HG03378 (cell line): ENCODE measurements around the gene TMEM91.

Experiments used
- ATAC-seq: cut with Tn5 transposase; IDR thresholded peaks from one replicate; pipeline ENCODE4 v1.9.1; 2021; ENCODE audit warnings: mild to moderate bottlenecking, moderate library complexity; ENCODE audit not compliant: unreplicated experiment

Gene TMEM91

DNA sequence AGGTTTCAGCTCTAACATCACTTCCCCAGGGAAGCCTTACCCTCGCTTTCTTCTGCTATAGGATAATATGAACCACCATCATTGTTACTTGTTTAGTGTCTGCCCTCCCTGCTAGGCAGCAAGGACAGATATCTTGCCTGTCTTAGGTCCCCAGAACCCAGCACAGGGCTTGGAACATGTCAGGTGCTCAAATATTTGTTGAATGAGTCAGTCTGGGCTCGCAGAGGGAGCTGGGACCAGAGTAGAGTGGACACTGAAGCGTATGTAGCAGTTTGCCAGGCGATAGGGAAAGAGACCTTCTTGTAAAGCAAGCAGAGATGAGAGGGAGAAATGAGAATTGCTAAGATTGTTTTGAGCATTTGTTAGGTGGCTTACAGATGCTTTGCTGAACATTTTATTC, 33.0 kb downstream of the TMEM91 start:
- ATAC-seq, result no peak

DNA sequence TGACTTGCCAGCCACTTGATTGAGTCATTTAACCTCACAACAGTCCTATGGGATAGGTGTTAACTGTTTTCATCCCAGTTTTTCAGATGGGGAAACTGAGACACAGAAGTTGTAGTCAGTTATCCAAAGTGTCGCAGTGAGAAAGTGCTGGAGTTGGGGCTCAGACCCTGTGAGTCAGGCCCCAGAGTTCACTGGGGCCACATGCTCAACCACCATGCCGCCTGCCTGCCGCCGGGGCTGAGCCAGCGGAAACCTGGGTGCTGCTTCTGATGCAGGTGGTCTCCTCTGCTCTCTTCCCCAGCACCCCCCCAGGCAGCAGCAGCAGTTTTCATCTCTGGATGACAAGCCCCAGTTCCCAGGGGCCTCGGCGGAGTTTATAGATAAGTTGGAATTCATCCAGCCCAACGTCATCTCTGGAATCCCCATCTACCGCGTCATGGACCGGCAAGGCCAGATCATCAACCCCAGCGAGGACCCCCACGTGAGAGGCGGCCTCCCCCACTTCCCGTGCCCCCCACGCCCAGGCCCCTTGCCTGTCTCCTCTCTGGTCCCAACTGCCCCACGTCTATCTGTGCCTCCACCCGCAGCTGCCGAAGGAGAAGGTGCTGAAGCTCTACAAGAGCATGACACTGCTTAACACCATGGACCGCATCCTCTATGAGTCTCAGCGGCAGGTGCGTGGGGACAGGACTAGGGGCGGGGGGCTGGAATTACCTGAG, 34.2 kb downstream of the TMEM91 start:
- ATAC-seq, result no peak

DNA sequence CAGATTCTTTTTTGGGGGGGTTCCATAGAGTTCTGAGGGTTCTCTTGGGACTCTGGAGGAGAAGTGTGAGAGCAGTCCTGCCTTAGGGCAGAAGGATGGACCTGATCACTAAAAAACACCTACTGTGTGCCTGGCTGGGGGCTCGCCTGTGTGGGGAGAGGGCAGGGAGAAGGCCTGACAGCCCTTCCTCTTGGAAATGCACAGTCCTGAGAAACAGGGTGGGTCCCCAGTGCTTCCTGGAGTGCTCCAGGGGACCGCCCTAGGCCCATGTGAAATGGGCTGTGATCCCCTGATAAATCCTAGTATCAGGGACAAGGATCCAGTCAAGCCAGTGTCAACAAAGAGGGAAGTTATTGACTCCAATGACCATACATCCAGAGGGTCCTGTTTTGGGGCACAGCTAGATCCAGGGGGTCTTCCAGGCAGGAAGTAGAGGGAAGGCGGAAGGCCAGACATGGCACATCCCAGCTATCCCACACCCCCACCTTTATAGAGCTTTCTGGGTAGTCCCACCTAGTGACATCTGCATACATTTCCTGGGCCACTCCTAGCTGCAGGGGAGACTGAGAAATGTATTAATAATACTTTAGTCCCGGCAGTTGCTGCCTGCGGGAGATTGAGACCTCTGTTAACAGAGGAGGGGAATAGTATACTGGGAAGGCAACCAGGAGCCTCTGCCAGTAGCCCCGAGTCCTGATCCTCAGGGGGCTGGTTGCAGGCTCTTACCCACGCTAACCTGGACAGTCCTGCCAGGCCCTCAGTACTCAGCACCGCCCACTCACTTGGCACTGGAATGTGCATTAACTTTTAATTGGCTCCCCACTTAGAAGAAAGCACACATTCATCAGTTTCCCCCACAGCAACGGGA, 35.0 kb downstream of the TMEM91 start:
- ATAC-seq, result no peak

DNA sequence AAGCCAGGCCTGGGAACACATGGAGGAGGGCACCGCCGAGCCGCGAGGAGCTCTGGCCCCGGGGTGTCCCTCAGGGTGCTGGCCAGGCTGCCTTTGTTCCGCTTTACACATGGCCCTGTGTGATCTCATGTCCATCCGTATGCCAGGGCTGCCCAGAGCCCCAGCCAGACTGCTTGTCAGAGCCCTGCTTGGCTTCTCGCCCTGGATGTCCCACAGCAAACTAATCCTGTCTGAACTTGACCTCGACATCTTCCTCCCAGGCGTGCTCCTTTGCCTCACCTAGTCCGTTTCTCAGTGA, 35.6 kb downstream of the TMEM91 start:
- no peak for ATAC-seq

DNA sequence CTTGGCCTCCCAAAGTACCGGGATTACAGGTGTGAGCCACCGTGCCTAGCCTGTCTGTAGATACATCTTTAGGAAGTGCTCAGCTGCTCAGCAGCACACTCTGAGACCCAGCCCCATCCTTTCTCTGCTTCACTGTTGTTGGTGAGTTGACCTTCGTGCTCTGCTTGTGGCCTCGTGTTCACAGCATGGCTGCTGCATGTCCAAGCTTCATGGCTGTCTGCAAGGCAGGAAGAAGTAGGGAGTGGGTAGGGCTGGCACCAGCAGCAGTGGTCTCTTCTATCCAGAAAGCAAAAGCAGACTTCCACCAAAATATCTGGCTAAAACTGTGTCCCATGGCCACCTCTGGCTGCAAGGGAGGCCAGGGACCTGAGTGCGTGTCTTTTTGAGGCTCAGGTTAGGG, 36.6 kb downstream of the TMEM91 start:
- ATAC-seq, result no peak

DNA sequence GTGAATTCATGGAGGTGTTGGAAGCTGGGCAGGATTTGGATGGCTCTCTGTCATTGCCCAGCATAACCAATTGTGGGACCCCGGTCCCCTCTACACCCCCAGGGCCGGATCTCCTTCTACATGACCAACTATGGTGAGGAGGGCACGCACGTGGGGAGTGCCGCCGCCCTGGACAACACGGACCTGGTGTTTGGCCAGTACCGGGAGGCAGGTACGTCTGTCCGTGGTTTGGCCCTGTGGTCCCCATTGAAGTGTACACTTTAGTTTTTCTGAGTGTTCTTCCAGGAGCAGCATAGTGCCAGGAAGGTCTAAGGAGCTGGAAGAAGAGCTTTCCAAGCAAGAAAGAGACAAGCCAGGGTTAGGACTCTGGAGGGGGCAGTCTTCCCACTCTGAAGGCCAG, 37.6 kb downstream of the TMEM91 start:
- no peak for ATAC-seq

DNA sequence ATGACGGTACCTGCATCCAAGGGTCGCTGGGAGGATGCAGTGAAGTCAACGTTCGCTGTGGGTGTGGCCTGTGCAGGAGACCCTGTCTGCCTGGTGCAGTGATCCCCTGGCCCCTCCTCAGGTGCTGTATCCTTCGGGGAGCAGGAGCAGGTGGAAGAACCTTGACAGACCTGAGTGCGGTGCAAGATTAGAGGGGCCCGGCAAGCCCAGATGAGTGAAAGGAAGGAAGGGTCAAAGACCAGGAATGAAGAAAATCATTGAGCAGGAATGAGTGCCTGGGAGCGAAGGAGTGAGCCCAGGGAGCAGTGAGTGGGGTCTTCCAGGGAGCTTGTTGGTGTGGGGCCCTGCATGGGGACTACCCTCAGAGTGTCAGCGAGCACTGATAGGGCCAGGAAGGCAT, 38.1 kb downstream of the TMEM91 start:
- no peak for ATAC-seq

DNA sequence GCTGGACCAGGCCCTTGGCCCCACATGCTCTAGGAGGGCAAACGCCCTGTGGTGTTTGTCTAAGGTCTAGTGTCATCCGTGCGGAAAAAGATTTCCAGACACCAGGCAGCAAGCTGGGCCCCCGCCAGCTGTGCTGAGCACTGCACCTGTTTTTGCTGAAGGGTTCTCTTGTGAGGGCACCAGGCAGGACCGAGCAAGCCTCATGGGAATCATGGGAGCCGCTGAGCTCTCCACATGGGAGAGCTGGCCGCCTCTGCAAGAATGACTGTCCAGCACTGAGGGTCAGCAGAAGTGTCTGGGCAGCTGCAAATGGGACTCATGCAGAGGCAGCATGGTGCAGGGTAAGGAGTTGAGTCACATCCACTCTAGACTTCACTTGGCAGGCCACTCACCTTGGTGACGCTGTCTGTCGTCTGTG, 38.8 kb downstream of the TMEM91 start:
- no peak for ATAC-seq

DNA sequence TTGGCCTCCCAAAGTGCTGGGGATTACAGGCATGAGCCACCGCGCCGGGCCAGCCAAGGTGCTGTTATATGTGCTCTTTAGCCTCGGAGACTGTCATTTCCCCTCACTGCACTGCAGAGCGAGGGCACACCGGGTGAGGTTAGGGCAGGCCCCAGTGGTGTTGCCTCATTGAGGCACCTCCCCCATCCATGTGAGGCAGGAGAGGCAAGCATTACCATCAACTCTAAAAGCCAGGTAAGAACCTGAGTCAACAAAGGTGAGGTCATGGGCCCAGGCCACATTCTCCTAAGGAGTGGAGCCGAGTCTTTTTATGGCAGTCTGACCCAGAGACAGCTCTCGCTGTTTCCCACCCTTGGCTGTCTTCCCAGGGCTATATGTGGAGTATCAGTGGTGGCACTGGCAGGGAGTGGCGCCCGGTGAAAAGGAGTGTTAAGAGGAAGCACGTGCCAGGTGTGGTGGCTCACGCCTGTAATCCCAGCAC, 39.9 kb downstream of the TMEM91 start:
- no peak for ATAC-seq

- no peak for ATAC-seq
Observed at GRCh38 chr19:41420101-41420880, 44.0 kb downstream of the TMEM91 start.

DNA sequence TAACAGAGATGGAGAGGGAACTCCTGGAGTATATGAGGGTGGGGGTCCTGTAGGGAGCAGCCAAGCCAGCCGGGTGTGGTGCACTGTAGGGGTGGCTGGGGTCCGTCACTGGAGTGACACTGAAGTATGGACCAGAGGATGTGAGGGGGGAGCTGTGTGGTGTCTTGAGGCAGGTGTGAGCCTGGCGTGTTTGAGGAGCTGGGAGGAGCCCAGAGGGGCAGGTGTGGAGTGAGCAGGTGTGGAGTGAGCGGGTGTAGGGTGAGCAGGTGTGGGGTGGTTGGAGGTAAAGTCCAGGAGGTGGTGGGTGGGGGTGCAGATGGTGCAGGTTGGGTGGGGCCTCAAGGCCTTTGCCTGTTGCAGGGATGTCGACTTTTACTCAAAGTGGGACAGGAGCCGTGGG, 45.0 kb downstream of the TMEM91 start:
- no peak for ATAC-seq

DNA sequence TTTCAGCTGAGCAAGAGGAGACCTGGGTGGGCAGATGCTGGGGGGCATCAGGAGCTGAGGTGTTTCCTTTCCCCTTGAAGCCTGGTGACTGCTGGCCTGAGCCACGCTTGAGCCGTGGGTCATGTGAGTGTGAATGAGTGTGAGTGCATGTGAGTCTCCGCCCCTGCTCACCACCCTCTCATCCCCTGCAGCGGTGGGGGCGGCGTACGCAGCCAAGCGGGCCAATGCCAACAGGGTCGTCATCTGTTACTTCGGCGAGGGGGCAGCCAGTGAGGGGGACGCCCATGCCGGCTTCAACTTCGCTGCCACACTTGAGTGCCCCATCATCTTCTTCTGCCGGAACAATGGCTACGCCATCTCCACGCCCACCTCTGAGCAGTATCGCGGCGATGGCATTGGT, 45.6 kb downstream of the TMEM91 start:
- ATAC-seq, result no peak

DNA sequence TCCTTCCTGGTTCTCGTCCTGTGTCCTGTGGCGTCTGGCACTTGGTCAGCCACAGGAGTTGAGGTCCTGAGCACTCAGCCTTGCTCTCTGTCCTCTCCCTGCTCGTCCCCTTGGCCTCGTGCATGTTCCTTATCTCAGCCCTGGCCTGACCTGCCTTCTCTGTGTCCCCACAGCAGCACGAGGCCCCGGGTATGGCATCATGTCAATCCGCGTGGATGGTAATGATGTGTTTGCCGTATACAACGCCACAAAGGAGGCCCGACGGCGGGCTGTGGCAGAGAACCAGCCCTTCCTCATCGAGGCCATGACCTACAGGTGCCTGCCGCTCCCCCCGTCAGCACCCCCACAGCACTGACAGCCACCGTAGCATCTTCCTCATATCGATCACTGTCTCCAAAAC, 46.1 kb downstream of the TMEM91 start:
- ATAC-seq, result no peak

DNA sequence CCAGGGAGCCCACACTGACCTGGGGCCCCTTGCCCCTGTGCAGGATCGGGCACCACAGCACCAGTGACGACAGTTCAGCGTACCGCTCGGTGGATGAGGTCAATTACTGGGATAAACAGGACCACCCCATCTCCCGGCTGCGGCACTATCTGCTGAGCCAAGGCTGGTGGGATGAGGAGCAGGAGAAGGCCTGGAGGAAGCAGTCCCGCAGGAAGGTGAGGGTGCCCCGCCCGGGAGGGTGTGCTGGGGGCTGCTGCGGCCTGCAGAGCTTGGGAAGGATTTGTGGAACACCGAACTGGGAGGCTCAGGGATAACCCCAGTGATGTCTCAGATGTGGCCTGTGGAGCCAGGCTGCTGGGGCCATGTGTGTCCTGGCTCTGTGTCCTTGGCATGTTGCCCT, 46.6 kb downstream of the TMEM91 start:
- ATAC-seq, result no peak

DNA sequence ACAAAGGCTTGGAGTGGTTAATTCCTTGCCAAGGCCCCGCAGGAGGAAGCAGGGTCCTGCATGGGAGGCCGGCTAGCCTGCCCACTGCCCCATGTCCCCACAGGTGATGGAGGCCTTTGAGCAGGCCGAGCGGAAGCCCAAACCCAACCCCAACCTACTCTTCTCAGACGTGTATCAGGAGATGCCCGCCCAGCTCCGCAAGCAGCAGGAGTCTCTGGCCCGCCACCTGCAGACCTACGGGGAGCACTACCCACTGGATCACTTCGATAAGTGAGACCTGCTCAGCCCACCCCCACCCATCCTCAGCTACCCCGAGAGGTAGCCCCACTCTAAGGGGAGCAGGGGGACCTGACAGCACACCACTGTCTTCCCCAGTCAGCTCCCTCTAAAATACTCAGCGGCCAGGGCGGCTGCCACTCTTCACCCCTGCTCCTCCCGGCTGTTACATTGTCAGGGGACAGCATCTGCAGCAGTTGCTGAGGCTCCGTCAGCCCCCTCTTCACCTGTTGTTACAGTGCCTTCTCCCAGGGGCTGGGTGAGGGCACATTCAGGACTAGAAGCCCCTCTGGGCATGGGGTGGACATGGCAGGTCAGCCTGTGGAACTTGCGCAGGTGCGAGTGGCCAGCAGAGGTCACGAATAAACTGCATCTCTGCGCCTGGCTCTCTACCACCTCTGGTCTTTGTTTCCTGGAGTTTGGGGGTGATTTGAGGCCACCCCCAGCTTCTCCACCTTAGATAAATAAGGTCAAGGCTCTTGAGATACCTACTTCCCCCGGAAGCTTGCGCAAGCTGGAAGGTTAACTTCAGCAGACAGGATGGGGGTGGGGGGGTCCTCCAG, 48.2 kb downstream of the TMEM91 start:
- no peak for ATAC-seq

GRCh38 chr19:41425174-41426115, 49.1 kb downstream of the TMEM91 start:
- ATAC-seq, result no peak

DNA sequence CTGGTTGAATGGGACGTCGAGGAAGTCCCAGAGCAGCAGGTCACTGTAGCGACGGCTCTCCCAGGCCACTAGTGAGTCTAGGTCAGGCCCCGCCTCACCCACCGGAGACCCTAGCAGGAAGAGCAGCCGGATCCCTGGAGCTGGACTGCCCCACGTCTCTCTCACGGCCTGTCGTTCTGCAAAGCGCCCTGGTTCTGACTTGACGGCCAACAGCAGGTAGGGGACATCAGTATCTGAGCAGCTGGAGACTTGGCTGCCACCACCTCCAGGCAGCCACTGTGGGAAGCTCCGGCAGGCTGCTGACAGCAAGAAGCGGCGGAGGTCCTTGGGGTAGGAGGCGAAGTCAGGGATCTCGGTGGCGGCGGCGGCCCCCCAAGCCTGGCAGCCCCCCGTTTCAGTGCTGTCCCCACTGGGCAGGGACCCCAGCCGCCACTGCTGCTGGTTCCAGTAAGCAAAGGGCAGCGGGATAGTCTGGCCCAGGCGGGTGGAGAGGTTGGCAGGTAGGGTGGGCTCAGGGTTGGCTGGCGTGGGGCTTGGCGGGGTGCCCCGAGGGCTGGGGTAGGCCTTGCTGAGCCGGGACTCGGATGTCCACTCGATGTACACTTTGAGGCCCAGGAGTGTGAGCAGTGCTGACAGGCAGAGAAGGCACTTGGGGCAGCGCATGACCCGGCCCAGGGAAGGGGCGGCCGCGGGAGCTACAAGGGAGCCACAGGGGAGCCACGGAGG, 49.9 kb downstream of the TMEM91 start:
- ATAC-seq, result no peak

DNA sequence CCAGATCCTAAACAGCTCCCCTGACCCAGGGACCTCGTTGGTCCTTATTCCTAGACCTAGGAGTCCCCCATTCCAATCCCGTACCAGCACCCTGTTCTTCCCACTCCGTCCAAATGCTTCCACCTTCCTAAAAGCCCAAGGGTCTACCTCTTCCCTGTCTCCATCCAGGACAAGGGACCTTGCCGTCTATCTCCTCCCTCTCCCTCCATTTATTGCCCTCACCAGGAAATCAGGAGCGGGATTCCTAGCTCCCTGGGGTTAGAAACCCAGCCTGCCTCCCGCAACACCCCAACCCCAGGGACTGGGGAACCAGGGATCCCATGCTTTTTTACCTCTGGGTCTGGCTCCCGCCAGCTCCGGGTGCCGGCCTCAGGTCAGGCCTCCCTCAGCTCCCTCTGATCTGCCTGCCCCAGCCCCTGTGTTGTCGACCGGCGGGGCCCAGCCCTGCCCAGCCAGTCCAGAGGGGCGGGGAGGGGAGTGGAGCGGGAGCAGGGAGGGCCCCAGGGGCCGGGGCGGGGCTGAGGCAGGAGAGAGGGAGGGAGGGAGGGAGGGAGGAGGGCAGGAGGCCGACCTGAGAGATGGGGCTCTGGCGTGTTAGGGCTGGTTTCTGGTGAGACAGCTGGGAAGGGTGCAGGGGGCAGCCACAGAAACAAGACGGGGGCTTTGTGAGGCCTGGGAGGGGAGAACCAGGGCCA, 50.8 kb downstream of the TMEM91 start, which contains the start of gene B3GNT8:
B3GNT8 (minus strand) TSS at position 423 of the 695 bp plus-strand sequence. CDS start 596 bp downstream, outside the sequence.
- ATAC-seq, result no peak
